ENCODE measurements around the gene DOC2B.

DNA sequence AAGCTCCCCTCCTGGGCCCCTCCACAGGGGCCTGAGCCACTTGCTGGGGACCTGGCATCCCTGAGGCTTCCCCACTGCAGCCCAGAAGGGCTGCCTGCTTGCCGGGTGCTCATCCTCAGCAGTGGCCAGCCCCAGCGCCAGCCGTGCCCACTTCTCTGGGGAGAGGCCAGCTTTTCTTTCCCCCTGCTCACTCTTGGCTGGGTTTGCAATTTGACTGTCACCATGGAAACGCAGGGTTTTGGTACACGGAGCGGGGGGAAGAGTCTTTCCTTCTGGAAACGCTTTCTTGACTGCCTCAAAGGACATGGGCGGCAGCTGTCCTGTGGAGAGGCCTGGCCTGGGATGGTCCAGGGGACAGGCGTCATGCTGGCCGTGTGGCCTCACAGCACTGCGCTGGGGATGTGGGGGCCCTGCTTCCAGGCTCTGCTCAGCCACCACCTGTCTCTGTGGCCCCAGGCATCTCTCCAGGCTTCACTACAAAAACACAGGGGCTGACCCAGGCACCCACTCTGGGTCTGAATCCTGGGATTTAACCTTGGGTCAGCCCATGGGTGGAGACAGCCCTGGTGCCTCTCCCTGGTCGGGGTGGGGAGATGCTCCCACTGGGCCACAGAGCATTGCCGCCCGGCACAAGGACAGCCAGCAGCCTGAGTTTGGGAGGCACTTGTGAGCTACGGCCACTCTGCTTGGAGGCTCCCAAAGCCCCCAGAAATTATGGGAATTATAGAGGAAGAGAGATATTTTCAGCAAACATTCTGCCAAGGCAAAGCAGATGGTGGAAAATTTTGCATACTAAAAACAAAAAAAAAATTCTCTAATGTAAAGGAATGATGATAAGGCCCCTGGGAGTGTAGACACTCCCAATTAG is 45.9 kb upstream of the DOC2B start:
- no peak for TF ChIP-seq EZH2phosphoT487 (IDR thresholded peaks at IDR 0.05; ENCODE audit: low read length)
- TF ChIP-seq, protein P1, sequence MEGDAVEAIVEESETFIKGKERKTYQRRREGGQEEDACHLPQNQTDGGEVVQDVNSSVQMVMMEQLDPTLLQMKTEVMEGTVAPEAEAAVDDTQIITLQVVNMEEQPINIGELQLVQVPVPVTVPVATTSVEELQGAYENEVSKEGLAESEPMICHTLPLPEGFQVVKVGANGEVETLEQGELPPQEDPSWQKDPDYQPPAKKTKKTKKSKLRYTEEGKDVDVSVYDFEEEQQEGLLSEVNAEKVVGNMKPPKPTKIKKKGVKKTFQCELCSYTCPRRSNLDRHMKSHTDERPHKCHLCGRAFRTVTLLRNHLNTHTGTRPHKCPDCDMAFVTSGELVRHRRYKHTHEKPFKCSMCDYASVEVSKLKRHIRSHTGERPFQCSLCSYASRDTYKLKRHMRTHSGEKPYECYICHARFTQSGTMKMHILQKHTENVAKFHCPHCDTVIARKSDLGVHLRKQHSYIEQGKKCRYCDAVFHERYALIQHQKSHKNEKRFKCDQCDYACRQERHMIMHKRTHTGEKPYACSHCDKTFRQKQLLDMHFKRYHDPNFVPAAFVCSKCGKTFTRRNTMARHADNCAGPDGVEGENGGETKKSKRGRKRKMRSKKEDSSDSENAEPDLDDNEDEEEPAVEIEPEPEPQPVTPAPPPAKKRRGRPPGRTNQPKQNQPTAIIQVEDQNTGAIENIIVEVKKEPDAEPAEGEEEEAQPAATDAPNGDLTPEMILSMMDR (IDR thresholded peaks at IDR 0.05; ENCODE audit: low read length) = no peak
